HCT116 (cell line): Measurements from ENCODE around the gene KRT74. TPM values are rescaled to one million over a fixed set of nuclear protein-coding genes. Genes with fewer than 3 reads are reported as not detected.

Experiments used
- ATAC-seq: fragments of 200-7000 bp; cut with Tn5 transposase; 2 replicates; pipeline ENCODE4 v1.9.1; 2020; ENCODE audit warnings: mild to moderate bottlenecking, moderate library complexity
- BruUV-seq: library from RNA; stranded (reverse); fragments of 400-500 nt; replicated peaks from 2 replicates; lab custom pipeline; 2021; lab: Mats Ljungman, UMichigan
- CTCF ChIA-PET: fragments of 300-600 bp; sonication (Branson Sonifier 250); formaldehyde crosslinking; loops from one replicate; lab custom pipeline; 2021; ENCODE audit warnings: antibody characterized with exemption; lab: Charles Lee
- POLR2A ChIA-PET: fragments of 300-600, 350-600 bp; sonication (Branson Sonifier 250); formaldehyde crosslinking; loops from one replicate; lab custom pipeline; 2021; ENCODE audit warnings: antibody characterized with exemption; lab: Charles Lee
- RAD21 ChIA-PET, 2 experiments: fragments of 300-600 bp; sonication (Branson Sonifier 250); formaldehyde crosslinking; loops; one replicate each; lab custom pipeline; 2023; ENCODE audit warnings: low total read pairs in 2 of 2; ENCODE audit not compliant: uncharacterized antibody in 2 of 2, unreplicated experiment in 2 of 2, low non-redundant PET in 1 of 2; lab: Charles Lee
- DNase-seq: peaks from one replicate; pipeline ENCODE4 v3.0.0-alpha.2; 2010; ENCODE audit warnings: low read depth, low spot score
- H2AFZ ChIP-seq: fragments of 200-600 bp; shearing (Covaris generic), sonication (generic); 2 replicates; pipeline ENCODE4 v1.6.1; 2017; ENCODE audit warnings: low read depth, mixed run types, mixed read lengths, antibody characterized with exemption, low read length; ENCODE audit not compliant: poor library complexity, severe bottlenecking
- H3K27ac ChIP-seq: 2 replicates; pipeline ENCODE4 v1.5.1; 2012; ENCODE audit warnings: low read depth, low read length
- H3K27me3 ChIP-seq: fragments of 200-600 bp; sonication (generic); 2 replicates; pipeline ENCODE4 v1.6.1; 2016; ENCODE audit warnings: mixed run types, low read length, mixed read lengths; ENCODE audit not compliant: insufficient read depth
- H3K36me3 ChIP-seq, 2 experiments: fragments of 200-500 bp in 1 of 2; fragments of 200-600 bp in 1 of 2; sonication (Bioruptor generic) in 1 of 2; sonication (generic) in 1 of 2; 2 replicates each; pipeline versions ENCODE4 v1.5.1 to v1.6.1; 2014 to 2016; ENCODE audit warnings: low read length in 2 of 2, inconsistent platforms in 1 of 2, mixed read lengths in 1 of 2, mixed run types in 1 of 2; ENCODE audit not compliant: insufficient read depth in 2 of 2, control insufficient read depth in 1 of 2
- H3K4me1 ChIP-seq, 2 experiments: fragments of 200-600 bp in 1 of 2; sonication (generic) in 1 of 2; 2 replicates each; pipeline versions ENCODE4 v1.5.1 to v1.6.1; 2012 to 2017; ENCODE audit warnings: low read length in 2 of 2, inconsistent platforms in 1 of 2, mild to moderate bottlenecking in 1 of 2, mixed read lengths in 1 of 2, mixed run types in 1 of 2, moderate library complexity in 1 of 2; ENCODE audit not compliant: insufficient read depth in 2 of 2, control insufficient read depth in 1 of 2
- H3K4me2 ChIP-seq: fragments of 200-600 bp; sonication (generic); 2 replicates; pipeline ENCODE4 v1.6.1; 2017; ENCODE audit warnings: mixed run types, low read length, mixed read lengths
- H3K4me3 ChIP-seq, 2 experiments: fragments of 200-600 bp in 1 of 2; sonication (generic) in 1 of 2; replicated peaks in 1 of 2; 2 replicates each; pipeline ENCODE4 v1.5.1; 2011 to 2016; ENCODE audit warnings: low read length in 2 of 2, control low read depth in 1 of 2, low read depth in 1 of 2, mild to moderate bottlenecking in 1 of 2, mixed read lengths in 1 of 2, mixed run types in 1 of 2
- H3K79me2 ChIP-seq: fragments of 200-600 bp; sonication (generic); 2 replicates; pipeline ENCODE4 v1.6.1; 2017; ENCODE audit warnings: mild to moderate bottlenecking, mixed run types, low read length, moderate library complexity, mixed read lengths; ENCODE audit not compliant: insufficient read depth
- H3K9ac ChIP-seq: fragments of 200-600 bp; sonication (generic); 2 replicates; pipeline ENCODE4 v1.6.1; 2016; ENCODE audit warnings: low read length, mixed read lengths
- H3K9me2 ChIP-seq: fragments of 200-600 bp; sonication (generic), shearing (Covaris generic); 2 replicates; pipeline ENCODE4 v1.6.1; 2017; ENCODE audit warnings: mixed run types, mild to moderate bottlenecking, moderate library complexity; ENCODE audit not compliant: insufficient read depth
- H3K9me3 ChIP-seq, 2 experiments: fragments of 200-500 bp in 1 of 2; fragments of 200-600 bp in 1 of 2; sonication (Bioruptor generic) in 1 of 2; sonication (generic) in 1 of 2; 2 replicates each; pipeline ENCODE4 v1.6.1; 2014 to 2017; ENCODE audit warnings: low read length in 2 of 2, mixed read lengths in 2 of 2, inconsistent platforms in 1 of 2, low read depth in 1 of 2, mild to moderate bottlenecking in 1 of 2, mixed run types in 1 of 2, moderate library complexity in 1 of 2; ENCODE audit not compliant: control insufficient read depth in 1 of 2, insufficient read depth in 1 of 2
- H4K20me1 ChIP-seq: fragments of 200-600 bp; sonication (generic), shearing (Covaris generic); 2 replicates; pipeline ENCODE4 v1.6.1; 2017; ENCODE audit warnings: mixed run types, mild to moderate bottlenecking, moderate library complexity; ENCODE audit not compliant: insufficient read depth
- CBX3 ChIP-seq: IDR thresholded peaks from 2 replicates; pipeline ENCODE4 v1.6.1; 2012; ENCODE audit warnings: low read depth
- CEBPB ChIP-seq: IDR thresholded peaks from 2 replicates; pipeline ENCODE4 v1.6.1; 2012; ENCODE audit warnings: low read depth
- ELF1 ChIP-seq: IDR thresholded peaks from 2 replicates; pipeline ENCODE4 v1.6.1; 2012; ENCODE audit warnings: low read depth, borderline replicate concordance
- JUND ChIP-seq: IDR thresholded peaks from 2 replicates; pipeline ENCODE4 v1.6.1; 2012
- POLR2A ChIP-seq: IDR thresholded peaks from 2 replicates; pipeline ENCODE4 v1.7.0; 2011; ENCODE audit warnings: borderline replicate concordance; ENCODE audit not compliant: insufficient read depth, insufficient read length; ENCODE audit errors: extremely low read depth
- POLR2AphosphoS5 ChIP-seq: IDR thresholded peaks from 2 replicates; pipeline ENCODE4 v1.6.1; 2011; ENCODE audit warnings: mild to moderate bottlenecking, low read depth, low read length, moderate library complexity
- RAD21 ChIP-seq: IDR thresholded peaks from 2 replicates; pipeline ENCODE4 v1.6.1; 2012; ENCODE audit warnings: low read depth, mild to moderate bottlenecking
- SIN3A ChIP-seq: IDR thresholded peaks from 2 replicates; pipeline ENCODE4 v1.6.1; 2012; ENCODE audit warnings: low read depth
- SP1 ChIP-seq: IDR thresholded peaks from 2 replicates; pipeline ENCODE4 v1.6.1; 2012; ENCODE audit warnings: low read depth
- SRF ChIP-seq: IDR thresholded peaks from 2 replicates; pipeline ENCODE4 v1.6.1; 2012; ENCODE audit warnings: low read depth
- TCF7L2 ChIP-seq: IDR thresholded peaks from 2 replicates; pipeline ENCODE4 v1.7.0; 2011; ENCODE audit warnings: borderline replicate concordance, inconsistent platforms; ENCODE audit not compliant: insufficient read depth, insufficient read length; ENCODE audit errors: extremely low read depth
- ZFX ChIP-seq: fragments of 450-650 bp; IDR thresholded peaks from 2 replicates; pipeline ENCODE4 v1.6.1; 2017
- ZNF274 ChIP-seq: fragments of 200-500 bp; sonication (Bioruptor generic); IDR thresholded peaks from 2 replicates; pipeline ENCODE4 v1.6.1; 2014; ENCODE audit warnings: mild to moderate bottlenecking, low read depth, low read length, inconsistent platforms
- intact Hi-C: fragments of 100-400 bp; cut with micrococcal nuclease; formaldehyde crosslinking; loops from 2 replicates; pipeline ENCODE4 v1.10.0; 2022
- total RNA-seq: library from RNA; stranded (reverse); gene quantifications from one replicate; pipeline ENCODE4 v1.2.1, GENCODE V29; 2021; ENCODE audit not compliant: unreplicated experiment
- TF ChIP-seq, protein P1 (sequence below), 3 experiments: fragments of 200-600 bp in 1 of 3; sonication (generic) in 1 of 3; IDR thresholded peaks in 2 of 3; conservative IDR thresholded peaks in 1 of 3; 2 replicates each; pipeline ENCODE4 v1.5.1; 2012 to 2017; ENCODE audit warnings: low read depth in 2 of 3, low read length in 2 of 3, antibody characterized with exemption in 1 of 3, borderline replicate concordance in 1 of 3, control low read depth in 1 of 3, mild to moderate bottlenecking in 1 of 3, mixed read lengths in 1 of 3, mixed run types in 1 of 3, moderate library complexity in 1 of 3; ENCODE audit not compliant: insufficient read depth in 1 of 3
- TF ChIP-seq, protein P2 (sequence below): IDR thresholded peaks from 2 replicates; pipeline ENCODE4 v1.6.1; 2012
- TF ChIP-seq, protein P3 (sequence below): IDR thresholded peaks from 2 replicates; pipeline ENCODE4 v1.6.1; 2011; ENCODE audit warnings: mild to moderate bottlenecking, low read length, moderate library complexity; ENCODE audit not compliant: insufficient replicate concordance; ENCODE audit errors: extremely low read depth

KRT74 gene
- total RNA-seq, 1 experiment from 2014 or later, result not detected

DNA sequence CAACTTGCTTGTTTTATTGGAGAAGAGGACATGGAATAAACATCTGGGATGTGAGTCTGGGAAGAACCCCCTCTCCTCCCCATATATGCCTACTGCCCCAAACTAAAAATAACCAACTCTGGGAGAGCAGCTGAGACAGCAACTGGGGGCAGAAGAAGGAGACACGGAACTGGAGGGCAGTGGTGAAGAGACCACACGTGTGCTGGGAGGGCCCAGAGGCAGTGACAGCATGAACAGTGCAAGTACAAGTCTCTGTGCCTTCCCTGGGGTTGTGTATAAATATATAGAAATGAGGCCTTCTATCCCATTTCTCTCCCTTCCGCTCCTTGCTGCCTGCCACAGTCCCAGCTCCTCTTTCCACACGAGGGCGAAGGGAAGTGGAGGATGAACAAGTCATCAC is 48.7 kb upstream of the KRT74 start:
- Histone ChIP-seq H3K9me2 (no peaks in the 10 kb centered on the region), H3K4me1 (no peaks in the 10 kb centered on the region), H3K4me2 (no peak overlapping the region), H3K4me3 (no peak overlapping the region), H3K27me3 (no peaks in the 10 kb centered on the region), H4K20me1 (no peaks in the 10 kb centered on the region), H3K9ac (no peak overlapping the region), H3K36me3 (no peaks in the 10 kb centered on the region)
- ChIA-PET RAD21 (no interaction called here), POLR2A (no interaction called here)
- BruUV-seq, result no TSS peak
- intact Hi-C loops, result no loop called here
- TF ChIP-seq, protein P1, sequence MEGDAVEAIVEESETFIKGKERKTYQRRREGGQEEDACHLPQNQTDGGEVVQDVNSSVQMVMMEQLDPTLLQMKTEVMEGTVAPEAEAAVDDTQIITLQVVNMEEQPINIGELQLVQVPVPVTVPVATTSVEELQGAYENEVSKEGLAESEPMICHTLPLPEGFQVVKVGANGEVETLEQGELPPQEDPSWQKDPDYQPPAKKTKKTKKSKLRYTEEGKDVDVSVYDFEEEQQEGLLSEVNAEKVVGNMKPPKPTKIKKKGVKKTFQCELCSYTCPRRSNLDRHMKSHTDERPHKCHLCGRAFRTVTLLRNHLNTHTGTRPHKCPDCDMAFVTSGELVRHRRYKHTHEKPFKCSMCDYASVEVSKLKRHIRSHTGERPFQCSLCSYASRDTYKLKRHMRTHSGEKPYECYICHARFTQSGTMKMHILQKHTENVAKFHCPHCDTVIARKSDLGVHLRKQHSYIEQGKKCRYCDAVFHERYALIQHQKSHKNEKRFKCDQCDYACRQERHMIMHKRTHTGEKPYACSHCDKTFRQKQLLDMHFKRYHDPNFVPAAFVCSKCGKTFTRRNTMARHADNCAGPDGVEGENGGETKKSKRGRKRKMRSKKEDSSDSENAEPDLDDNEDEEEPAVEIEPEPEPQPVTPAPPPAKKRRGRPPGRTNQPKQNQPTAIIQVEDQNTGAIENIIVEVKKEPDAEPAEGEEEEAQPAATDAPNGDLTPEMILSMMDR (IDR thresholded peaks at IDR 0.05 in 2 of 3, conservative IDR thresholded peaks at IDR 0.05 in 1 of 3; ENCODE audit: borderline replicate concordance in 1 of 3, insufficient read depth in 1 of 3, low read depth in 2 of 3, low read length in 2 of 3), result no peak
- no peak for TF ChIP-seq CEBPB
- no peak for TF ChIP-seq POLR2A
- TF ChIP-seq ZNF274, result no peak
- TF ChIP-seq, all 23 proteins: peak for 0
- Histone ChIP-seq H2AFZ (no peak overlapping the region), H3K79me2 (no peaks in the 10 kb centered on the region), H3K27ac (no peak overlapping the region), H3K9me3 (no peaks in the 10 kb centered on the region; a peak in 1 of 4 replicates)
- ATAC-seq, result no peak
- CTCF ChIA-PET, result no interaction called here
- DNase-seq, result no peak

DNA sequence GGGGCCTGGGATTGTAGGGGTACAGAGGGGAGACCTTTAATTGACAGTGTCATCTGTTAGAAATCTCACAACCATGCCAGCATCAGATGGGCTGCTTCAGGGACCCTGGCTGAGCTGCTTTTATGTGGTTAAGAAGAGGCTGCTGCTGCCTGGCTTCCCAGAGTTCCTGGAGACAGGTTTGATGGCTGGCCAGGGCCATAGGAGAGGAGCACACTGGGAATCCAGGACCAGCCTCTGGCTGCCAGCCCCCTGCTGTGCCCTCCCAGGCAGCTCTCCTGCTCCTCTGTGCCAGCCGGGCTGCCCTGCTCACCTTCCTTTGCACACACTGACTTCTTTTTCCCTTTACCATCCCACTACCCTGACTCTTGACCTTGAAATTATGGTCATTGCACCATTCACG is 45.2 kb upstream of the KRT74 start:
- Histone ChIP-seq H3K27ac (no peak overlapping the region), H3K4me1 (no peaks in the 10 kb centered on the region), H4K20me1 (no peaks in the 10 kb centered on the region), H3K79me2 (no peaks in the 10 kb centered on the region), H3K27me3 (no peaks in the 10 kb centered on the region), H3K9ac (no peak overlapping the region), H2AFZ (no peak overlapping the region), H3K36me3 (no peaks in the 10 kb centered on the region), H3K9me3 (no peaks in the 10 kb centered on the region; a peak in 1 of 4 replicates), H3K4me3 (no peak overlapping the region), H3K4me2 (no peak overlapping the region), H3K9me2 (no peaks in the 10 kb centered on the region)
- ChIA-PET CTCF (no interaction called here), POLR2A (no interaction called here), RAD21 (no interaction called here)
- no peak for DNase-seq
- ATAC-seq, result no peak
- no TSS peak for BruUV-seq
- intact Hi-C loops, result no loop called here
- TF ChIP-seq ZFX (no peak), RAD21 (no peak), JUND (no peak), SRF (no peak), CBX3 (no peak), CEBPB (no peak), SP1 (no peak), TCF7L2 (no peak), POLR2A (no peak), ELF1 (no peak), SIN3A (no peak), POLR2AphosphoS5 (no peak)
- TF ChIP-seq, protein P2, sequence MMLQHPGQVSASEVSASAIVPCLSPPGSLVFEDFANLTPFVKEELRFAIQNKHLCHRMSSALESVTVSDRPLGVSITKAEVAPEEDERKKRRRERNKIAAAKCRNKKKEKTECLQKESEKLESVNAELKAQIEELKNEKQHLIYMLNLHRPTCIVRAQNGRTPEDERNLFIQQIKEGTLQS, result no peak
- TF ChIP-seq, protein P3, sequence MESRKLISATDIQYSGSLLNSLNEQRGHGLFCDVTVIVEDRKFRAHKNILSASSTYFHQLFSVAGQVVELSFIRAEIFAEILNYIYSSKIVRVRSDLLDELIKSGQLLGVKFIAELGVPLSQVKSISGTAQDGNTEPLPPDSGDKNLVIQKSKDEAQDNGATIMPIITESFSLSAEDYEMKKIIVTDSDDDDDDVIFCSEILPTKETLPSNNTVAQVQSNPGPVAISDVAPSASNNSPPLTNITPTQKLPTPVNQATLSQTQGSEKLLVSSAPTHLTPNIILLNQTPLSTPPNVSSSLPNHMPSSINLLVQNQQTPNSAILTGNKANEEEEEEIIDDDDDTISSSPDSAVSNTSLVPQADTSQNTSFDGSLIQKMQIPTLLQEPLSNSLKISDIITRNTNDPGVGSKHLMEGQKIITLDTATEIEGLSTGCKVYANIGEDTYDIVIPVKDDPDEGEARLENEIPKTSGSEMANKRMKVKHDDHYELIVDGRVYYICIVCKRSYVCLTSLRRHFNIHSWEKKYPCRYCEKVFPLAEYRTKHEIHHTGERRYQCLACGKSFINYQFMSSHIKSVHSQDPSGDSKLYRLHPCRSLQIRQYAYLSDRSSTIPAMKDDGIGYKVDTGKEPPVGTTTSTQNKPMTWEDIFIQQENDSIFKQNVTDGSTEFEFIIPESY, result no peak
